Measurements from ENCODE around the gene DCLK2. TPM values are rescaled to one million over a fixed set of nuclear protein-coding genes. Genes with fewer than 3 reads are reported as not detected.
"Not testable (repeated sequence)": the region's sequence is repeated elsewhere in the genome, so short reads cannot be mapped to it uniquely, and the experiment has no call there.

DCLK2 gene
- polyA plus RNA-seq, 1 donor from 2014 or later: 134 TPM

- no peaks in the 10 kb centered on the region for H3K9me3 ChIP-seq (ENCODE audit: low read length)
- H3K27ac ChIP-seq (ENCODE audit: low read length): no peak overlapping the region
- TF ChIP-seq REST (IDR thresholded peaks at IDR 0.05; ENCODE audit: borderline replicate concordance) (no peak), EP300 (conservative IDR thresholded peaks at IDR 0.05; ENCODE audit: poor library complexity, severe bottlenecking) (no peak), CTCF (IDR thresholded peaks at IDR 0.05; ENCODE audit: poor library complexity, severe bottlenecking) (no peak), MXI1 (conservative IDR thresholded peaks at IDR 0.05; ENCODE audit: poor library complexity, severe bottlenecking) (no peak), EZH2 (IDR thresholded peaks at IDR 0.05; ENCODE audit: borderline replicate concordance, insufficient read depth, low read length, poor library complexity, severe bottlenecking) (no peak), RAD21 (conservative IDR thresholded peaks at IDR 0.05) (no peak), POLR2AphosphoS5 (IDR thresholded peaks at IDR 0.05) (no peak), SMC3 (conservative IDR thresholded peaks at IDR 0.05; ENCODE audit: poor library complexity) (no peak), TAF1 (IDR thresholded peaks at IDR 0.05; ENCODE audit: low read depth) (no peak)
- no peaks in the 10 kb centered on the region for H3K9me2 ChIP-seq (ENCODE audit: insufficient read depth, low read length)
- no peak overlapping the region for H3K4me2 ChIP-seq (ENCODE audit: low read length)
- H3K79me2 ChIP-seq (replicated peaks; ENCODE audit: insufficient read depth, low read length): peaks cover 25% of the 10 kb centered on the region
- no peaks in the 10 kb centered on the region for H3K27me3 ChIP-seq (ENCODE audit: insufficient read depth, low read depth, low read length)
- H4K20me1 ChIP-seq (ENCODE audit: insufficient read depth): no peaks in the 10 kb centered on the region
- H3F3A ChIP-seq (ENCODE audit: insufficient read depth, low read length, poor library complexity, severe bottlenecking): no peaks in the 10 kb centered on the region
- no peaks in the 10 kb centered on the region for H3K36me3 ChIP-seq (ENCODE audit: insufficient read depth, low read length)
- H3K9ac ChIP-seq (ENCODE audit: low read length): no peak overlapping the region
- H3K4me3 ChIP-seq (ENCODE audit: low read length): no peak overlapping the region
- no peak overlapping the region for H2AFZ ChIP-seq (ENCODE audit: low read depth, low read length)
Observed at GRCh38 chr4:150161109-150161508, 82.9 kb downstream of the DCLK2 start.

GRCh38 chr4:150162020-150162419, 83.8 kb downstream of the DCLK2 start:
- not testable (repeated sequence) for H3K9ac ChIP-seq (ENCODE audit: low read length); H3K4me2 ChIP-seq (ENCODE audit: low read length); H3K27me3 ChIP-seq (ENCODE audit: insufficient read depth, low read depth, low read length); H3K9me3 ChIP-seq (ENCODE audit: low read length); H3F3A ChIP-seq (ENCODE audit: insufficient read depth, low read length, poor library complexity, severe bottlenecking); H3K9me2 ChIP-seq (ENCODE audit: insufficient read depth, low read length); H3K27ac ChIP-seq (ENCODE audit: low read length); H2AFZ ChIP-seq (ENCODE audit: low read depth, low read length); H3K4me3 ChIP-seq (ENCODE audit: low read length); H4K20me1 ChIP-seq (ENCODE audit: insufficient read depth); H3K36me3 ChIP-seq (ENCODE audit: insufficient read depth, low read length)
- peaks cover 30% of the 10 kb centered on the region for H3K79me2 ChIP-seq (replicated peaks; ENCODE audit: insufficient read depth, low read length)

GRCh38 chr4:150164055-150164454, 85.8 kb downstream of the DCLK2 start:
- TF ChIP-seq TAF1 (IDR thresholded peaks at IDR 0.05; ENCODE audit: low read depth) (no peak), MXI1 (conservative IDR thresholded peaks at IDR 0.05; ENCODE audit: poor library complexity, severe bottlenecking) (no peak), EZH2 (IDR thresholded peaks at IDR 0.05; ENCODE audit: borderline replicate concordance, insufficient read depth, low read length, poor library complexity, severe bottlenecking) (no peak), POLR2AphosphoS5 (IDR thresholded peaks at IDR 0.05) (no peak), CTCF (IDR thresholded peaks at IDR 0.05; ENCODE audit: poor library complexity, severe bottlenecking) (no peak), RAD21 (conservative IDR thresholded peaks at IDR 0.05) (no peak), REST (IDR thresholded peaks at IDR 0.05; ENCODE audit: borderline replicate concordance) (no peak), SMC3 (conservative IDR thresholded peaks at IDR 0.05; ENCODE audit: poor library complexity) (no peak), EP300 (conservative IDR thresholded peaks at IDR 0.05; ENCODE audit: poor library complexity, severe bottlenecking) (no peak)
- no peak overlapping the region for H3K4me2 ChIP-seq (ENCODE audit: low read length)
- no peak overlapping the region for H3K9ac ChIP-seq (ENCODE audit: low read length)
- no peaks in the 10 kb centered on the region for H3K36me3 ChIP-seq (ENCODE audit: insufficient read depth, low read length)
- no peak overlapping the region for H3K27ac ChIP-seq (ENCODE audit: low read length)
- no peak overlapping the region for H3K4me3 ChIP-seq (ENCODE audit: low read length)
- no peaks in the 10 kb centered on the region for H3K9me3 ChIP-seq (ENCODE audit: low read length)
- no peak overlapping the region for H2AFZ ChIP-seq (ENCODE audit: low read depth, low read length)
- no peaks in the 10 kb centered on the region for H3K9me2 ChIP-seq (ENCODE audit: insufficient read depth, low read length)
- no peaks in the 10 kb centered on the region for H4K20me1 ChIP-seq (ENCODE audit: insufficient read depth)
- H3K79me2 ChIP-seq (replicated peaks; ENCODE audit: insufficient read depth, low read length): peaks cover 20% of the 10 kb centered on the region
- no peaks in the 10 kb centered on the region for H3F3A ChIP-seq (ENCODE audit: insufficient read depth, low read length, poor library complexity, severe bottlenecking)
- no peaks in the 10 kb centered on the region for H3K27me3 ChIP-seq (ENCODE audit: insufficient read depth, low read depth, low read length)
